Measurements from ENCODE around the gene TNIP1. TPM values are rescaled to one million over a fixed set of nuclear protein-coding genes. Genes with fewer than 3 reads are reported as not detected.

TNIP1 gene
- polyA plus RNA-seq, 5 donors = 53.9 to 84.8 (median 79.3) TPM

GRCh38 chr5:151106509-151106908 is 25.7 kb upstream of the TNIP1 start:
- DNase-seq = no peak

- DNase-seq = no peak
Observed at GRCh38 chr5:151106043-151106442, 25.2 kb upstream of the TNIP1 start.

GRCh38 chr5:151105561-151105960 is 24.7 kb upstream of the TNIP1 start:
- DNase-seq = no peak

GRCh38 chr5:151104795-151105194 is 24.0 kb upstream of the TNIP1 start:
- peak; percentile 59 to 73 for DNase-seq

GRCh38 chr5:151101746-151102145 is 20.9 kb upstream of the TNIP1 start:
- DNase-seq = no peak

GRCh38 chr5:151101151-151101550 is 20.3 kb upstream of the TNIP1 start:
- no peak for DNase-seq

- DNase-seq = no peak
Observed at GRCh38 chr5:151100681-151101080, 19.8 kb upstream of the TNIP1 start.

- DNase-seq = no peak
Observed at GRCh38 chr5:151098768-151099121, 17.9 kb upstream of the TNIP1 start.

GRCh38 chr5:151097820-151098767 is 17.3 kb upstream of the TNIP1 start:
- DNase-seq = no peak

GRCh38 chr5:151097061-151097460 is 16.2 kb upstream of the TNIP1 start:
- no peak for DNase-seq

- no peak for DNase-seq
Observed at GRCh38 chr5:151096001-151096373, 15.2 kb upstream of the TNIP1 start.

GRCh38 chr5:151095341-151096000 is 14.6 kb upstream of the TNIP1 start:
- no peak for DNase-seq

GRCh38 chr5:151094852-151095245 is 14.0 kb upstream of the TNIP1 start:
- DNase-seq = no peak

GRCh38 chr5:151094030-151094851 is 13.4 kb upstream of the TNIP1 start:
- DNase-seq = no peak

GRCh38 chr5:151093476-151093889 is 12.6 kb upstream of the TNIP1 start:
- DNase-seq = peak in 1 of 2 donors; percentile 61

- DNase-seq = no peak
Observed at GRCh38 chr5:151092762-151093161, 11.9 kb upstream of the TNIP1 start.

GRCh38 chr5:151089726-151090125 is 8.9 kb upstream of the TNIP1 start:
- DNase-seq = no peak

GRCh38 chr5:151088986-151089385 is 8.2 kb upstream of the TNIP1 start:
- no peak for DNase-seq

GRCh38 chr5:151087486-151087885 is 6.7 kb upstream of the TNIP1 start:
- DNase-seq = peak; percentile 78 to 82

GRCh38 chr5:151086905-151087360 is 6.1 kb upstream of the TNIP1 start:
- DNase-seq = peak in 1 of 2 donors; percentile 24

- DNase-seq = no peak
Observed at GRCh38 chr5:151086192-151086869, 5.5 kb upstream of the TNIP1 start.
